HCT116 (cell line): Measurements from ENCODE around the gene STRA8. TPM values are rescaled to one million over a fixed set of nuclear protein-coding genes. Genes with fewer than 3 reads are reported as not detected.

Source experiments
- ATAC-seq: fragments of 200-7000 bp; cut with Tn5 transposase; 2 replicates; pipeline ENCODE4 v1.9.1; 2020; ENCODE audit warnings: mild to moderate bottlenecking, moderate library complexity
- BruUV-seq: library from RNA; stranded (reverse); fragments of 400-500 nt; replicated peaks from 2 replicates; lab custom pipeline; 2021; lab: Mats Ljungman, UMichigan
- CTCF ChIA-PET: fragments of 300-600 bp; sonication (Branson Sonifier 250); formaldehyde crosslinking; loops from one replicate; lab custom pipeline; 2021; ENCODE audit warnings: antibody characterized with exemption; lab: Charles Lee
- POLR2A ChIA-PET: fragments of 300-600, 350-600 bp; sonication (Branson Sonifier 250); formaldehyde crosslinking; loops from one replicate; lab custom pipeline; 2021; ENCODE audit warnings: antibody characterized with exemption; lab: Charles Lee
- RAD21 ChIA-PET, 2 experiments: fragments of 300-600 bp; sonication (Branson Sonifier 250); formaldehyde crosslinking; loops; one replicate each; lab custom pipeline; 2023; ENCODE audit warnings: low total read pairs in 2 of 2; ENCODE audit not compliant: uncharacterized antibody in 2 of 2, unreplicated experiment in 2 of 2, low non-redundant PET in 1 of 2; lab: Charles Lee
- DNase-seq: peaks from one replicate; pipeline ENCODE4 v3.0.0-alpha.2; 2010; ENCODE audit warnings: low read depth, low spot score
- H2AFZ ChIP-seq: fragments of 200-600 bp; shearing (Covaris generic), sonication (generic); 2 replicates; pipeline ENCODE4 v1.6.1; 2017; ENCODE audit warnings: low read depth, mixed run types, mixed read lengths, antibody characterized with exemption, low read length; ENCODE audit not compliant: poor library complexity, severe bottlenecking
- H3K27ac ChIP-seq: 2 replicates; pipeline ENCODE4 v1.5.1; 2012; ENCODE audit warnings: low read depth, low read length
- H3K27me3 ChIP-seq: fragments of 200-600 bp; sonication (generic); 2 replicates; pipeline ENCODE4 v1.6.1; 2016; ENCODE audit warnings: mixed run types, low read length, mixed read lengths; ENCODE audit not compliant: insufficient read depth
- H3K36me3 ChIP-seq, 2 experiments: fragments of 200-500 bp in 1 of 2; fragments of 200-600 bp in 1 of 2; sonication (Bioruptor generic) in 1 of 2; sonication (generic) in 1 of 2; 2 replicates each; pipeline versions ENCODE4 v1.5.1 to v1.6.1; 2014 to 2016; ENCODE audit warnings: low read length in 2 of 2, inconsistent platforms in 1 of 2, mixed read lengths in 1 of 2, mixed run types in 1 of 2; ENCODE audit not compliant: insufficient read depth in 2 of 2, control insufficient read depth in 1 of 2
- H3K4me1 ChIP-seq, 2 experiments: fragments of 200-600 bp in 1 of 2; sonication (generic) in 1 of 2; 2 replicates each; pipeline versions ENCODE4 v1.5.1 to v1.6.1; 2012 to 2017; ENCODE audit warnings: low read length in 2 of 2, inconsistent platforms in 1 of 2, mild to moderate bottlenecking in 1 of 2, mixed read lengths in 1 of 2, mixed run types in 1 of 2, moderate library complexity in 1 of 2; ENCODE audit not compliant: insufficient read depth in 2 of 2, control insufficient read depth in 1 of 2
- H3K4me2 ChIP-seq: fragments of 200-600 bp; sonication (generic); 2 replicates; pipeline ENCODE4 v1.6.1; 2017; ENCODE audit warnings: mixed run types, low read length, mixed read lengths
- H3K4me3 ChIP-seq, 2 experiments: fragments of 200-600 bp in 1 of 2; sonication (generic) in 1 of 2; replicated peaks in 1 of 2; 2 replicates each; pipeline ENCODE4 v1.5.1; 2011 to 2016; ENCODE audit warnings: low read length in 2 of 2, control low read depth in 1 of 2, low read depth in 1 of 2, mild to moderate bottlenecking in 1 of 2, mixed read lengths in 1 of 2, mixed run types in 1 of 2
- H3K79me2 ChIP-seq: fragments of 200-600 bp; sonication (generic); 2 replicates; pipeline ENCODE4 v1.6.1; 2017; ENCODE audit warnings: mild to moderate bottlenecking, mixed run types, low read length, moderate library complexity, mixed read lengths; ENCODE audit not compliant: insufficient read depth
- H3K9ac ChIP-seq: fragments of 200-600 bp; sonication (generic); 2 replicates; pipeline ENCODE4 v1.6.1; 2016; ENCODE audit warnings: low read length, mixed read lengths
- H3K9me2 ChIP-seq: fragments of 200-600 bp; sonication (generic), shearing (Covaris generic); 2 replicates; pipeline ENCODE4 v1.6.1; 2017; ENCODE audit warnings: mixed run types, mild to moderate bottlenecking, moderate library complexity; ENCODE audit not compliant: insufficient read depth
- H3K9me3 ChIP-seq, 2 experiments: fragments of 200-500 bp in 1 of 2; fragments of 200-600 bp in 1 of 2; sonication (Bioruptor generic) in 1 of 2; sonication (generic) in 1 of 2; 2 replicates each; pipeline ENCODE4 v1.6.1; 2014 to 2017; ENCODE audit warnings: low read length in 2 of 2, mixed read lengths in 2 of 2, inconsistent platforms in 1 of 2, low read depth in 1 of 2, mild to moderate bottlenecking in 1 of 2, mixed run types in 1 of 2, moderate library complexity in 1 of 2; ENCODE audit not compliant: control insufficient read depth in 1 of 2, insufficient read depth in 1 of 2
- H4K20me1 ChIP-seq: fragments of 200-600 bp; sonication (generic), shearing (Covaris generic); 2 replicates; pipeline ENCODE4 v1.6.1; 2017; ENCODE audit warnings: mixed run types, mild to moderate bottlenecking, moderate library complexity; ENCODE audit not compliant: insufficient read depth
- ATF3 ChIP-seq: IDR thresholded peaks from 2 replicates; pipeline ENCODE4 v1.6.1; 2012
- CEBPB ChIP-seq: IDR thresholded peaks from 2 replicates; pipeline ENCODE4 v1.6.1; 2012; ENCODE audit warnings: low read depth
- EGR1 ChIP-seq: IDR thresholded peaks from 2 replicates; pipeline ENCODE4 v1.6.1; 2012; ENCODE audit warnings: low read depth
- ELF1 ChIP-seq: IDR thresholded peaks from 2 replicates; pipeline ENCODE4 v1.6.1; 2012; ENCODE audit warnings: low read depth, borderline replicate concordance
- EZH2 ChIP-seq: fragments of 200-600 bp; sonication (generic); IDR thresholded peaks from 2 replicates; pipeline ENCODE4 v1.6.1; 2017; ENCODE audit warnings: antibody characterized with exemption, mixed run types
- EZH2phosphoT487 ChIP-seq: fragments of 200-600 bp; IDR thresholded peaks from 2 replicates; pipeline ENCODE4 v1.6.1; 2018; ENCODE audit warnings: antibody characterized with exemption, borderline replicate concordance
- FOSL1 ChIP-seq: IDR thresholded peaks from 2 replicates; pipeline ENCODE4 v1.6.1; 2012; ENCODE audit warnings: low read depth
- JUND ChIP-seq: IDR thresholded peaks from 2 replicates; pipeline ENCODE4 v1.6.1; 2012
- MAX ChIP-seq: IDR thresholded peaks from 2 replicates; pipeline ENCODE4 v1.6.1; 2012
- POLR2AphosphoS5 ChIP-seq: IDR thresholded peaks from 2 replicates; pipeline ENCODE4 v1.6.1; 2011; ENCODE audit warnings: mild to moderate bottlenecking, low read depth, low read length, moderate library complexity
- RAD21 ChIP-seq: IDR thresholded peaks from 2 replicates; pipeline ENCODE4 v1.6.1; 2012; ENCODE audit warnings: low read depth, mild to moderate bottlenecking
- SIN3A ChIP-seq: IDR thresholded peaks from 2 replicates; pipeline ENCODE4 v1.6.1; 2012; ENCODE audit warnings: low read depth
- YY1 ChIP-seq: IDR thresholded peaks from 2 replicates; pipeline ENCODE4 v1.6.1; 2011; ENCODE audit warnings: low read length, low read depth, moderate library complexity, mild to moderate bottlenecking; ENCODE audit not compliant: insufficient replicate concordance; ENCODE audit errors: extremely low read depth
- ZBTB33 ChIP-seq: IDR thresholded peaks from 2 replicates; pipeline ENCODE4 v1.6.1; 2011; ENCODE audit warnings: mild to moderate bottlenecking, low read length, moderate library complexity; ENCODE audit not compliant: insufficient replicate concordance; ENCODE audit errors: extremely low read depth
- intact Hi-C: fragments of 100-400 bp; cut with micrococcal nuclease; formaldehyde crosslinking; loops from 2 replicates; pipeline ENCODE4 v1.10.0; 2022
- total RNA-seq: library from RNA; stranded (reverse); gene quantifications from one replicate; pipeline ENCODE4 v1.2.1, GENCODE V29; 2021; ENCODE audit not compliant: unreplicated experiment
- TF ChIP-seq, protein P1 (sequence below): IDR thresholded peaks from 2 replicates; pipeline ENCODE4 v1.6.1; 2012; ENCODE audit warnings: low read depth

STRA8 gene
- total RNA-seq, 1 experiment from 2014 or later = not detected

GRCh38 chr7:135282561-135283254 is 49.1 kb downstream of the STRA8 start (continued):
- no peak for TF ChIP-seq EZH2
- TF ChIP-seq JUND = no peak
- no peak for TF ChIP-seq SIN3A
- TF ChIP-seq EZH2phosphoT487 = no peak

GRCh38 chr7:135283959-135284638 is 50.5 kb downstream of the STRA8 start:
- Histone ChIP-seq H3K4me3 (no peak overlapping the region), H3K27me3 (peaks cover 5% of the 10 kb centered on the region), H3K79me2 (no peaks in the 10 kb centered on the region), H3K9me3 (no peaks in the 10 kb centered on the region), H3K27ac (no peak overlapping the region), H3K4me1 (no peaks in the 10 kb centered on the region; a peak in 1 of 4 replicates), H3K36me3 (no peaks in the 10 kb centered on the region), H3K9me2 (no peaks in the 10 kb centered on the region), H4K20me1 (no peaks in the 10 kb centered on the region), H3K4me2 (no peak overlapping the region), H2AFZ (no peak overlapping the region), H3K9ac (no peak overlapping the region)
- ChIA-PET CTCF (no interaction called here), RAD21 (no interaction called here), POLR2A (no interaction called here)
- intact Hi-C loops = loop anchor here (10.0 kb wide), 1 partner anchor 521 kb away; no protein-coding TSS in a partner anchor
- DNase-seq = no peak
- no TSS peak for BruUV-seq
- ATAC-seq = no peak
- no peak for TF ChIP-seq EGR1
- no peak for TF ChIP-seq ATF3
- TF ChIP-seq ELF1 = no peak
- TF ChIP-seq RAD21 = no peak
- no peak for TF ChIP-seq CEBPB
- TF ChIP-seq FOSL1 = no peak
- no peak for TF ChIP-seq SIN3A
- no peak for TF ChIP-seq EZH2
- TF ChIP-seq MAX = no peak
- no peak for TF ChIP-seq POLR2AphosphoS5
- no peak for TF ChIP-seq ZBTB33
- TF ChIP-seq, protein P1, sequence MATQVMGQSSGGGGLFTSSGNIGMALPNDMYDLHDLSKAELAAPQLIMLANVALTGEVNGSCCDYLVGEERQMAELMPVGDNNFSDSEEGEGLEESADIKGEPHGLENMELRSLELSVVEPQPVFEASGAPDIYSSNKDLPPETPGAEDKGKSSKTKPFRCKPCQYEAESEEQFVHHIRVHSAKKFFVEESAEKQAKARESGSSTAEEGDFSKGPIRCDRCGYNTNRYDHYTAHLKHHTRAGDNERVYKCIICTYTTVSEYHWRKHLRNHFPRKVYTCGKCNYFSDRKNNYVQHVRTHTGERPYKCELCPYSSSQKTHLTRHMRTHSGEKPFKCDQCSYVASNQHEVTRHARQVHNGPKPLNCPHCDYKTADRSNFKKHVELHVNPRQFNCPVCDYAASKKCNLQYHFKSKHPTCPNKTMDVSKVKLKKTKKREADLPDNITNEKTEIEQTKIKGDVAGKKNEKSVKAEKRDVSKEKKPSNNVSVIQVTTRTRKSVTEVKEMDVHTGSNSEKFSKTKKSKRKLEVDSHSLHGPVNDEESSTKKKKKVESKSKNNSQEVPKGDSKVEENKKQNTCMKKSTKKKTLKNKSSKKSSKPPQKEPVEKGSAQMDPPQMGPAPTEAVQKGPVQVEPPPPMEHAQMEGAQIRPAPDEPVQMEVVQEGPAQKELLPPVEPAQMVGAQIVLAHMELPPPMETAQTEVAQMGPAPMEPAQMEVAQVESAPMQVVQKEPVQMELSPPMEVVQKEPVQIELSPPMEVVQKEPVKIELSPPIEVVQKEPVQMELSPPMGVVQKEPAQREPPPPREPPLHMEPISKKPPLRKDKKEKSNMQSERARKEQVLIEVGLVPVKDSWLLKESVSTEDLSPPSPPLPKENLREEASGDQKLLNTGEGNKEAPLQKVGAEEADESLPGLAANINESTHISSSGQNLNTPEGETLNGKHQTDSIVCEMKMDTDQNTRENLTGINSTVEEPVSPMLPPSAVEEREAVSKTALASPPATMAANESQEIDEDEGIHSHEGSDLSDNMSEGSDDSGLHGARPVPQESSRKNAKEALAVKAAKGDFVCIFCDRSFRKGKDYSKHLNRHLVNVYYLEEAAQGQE = no peak
- no peak for TF ChIP-seq YY1
